Embryonic facial prominence (tissue), 1 donor: ENCODE results near the gene OR10A5.
"Not testable (repeated sequence)": the region's sequence is repeated elsewhere in the genome, so short reads cannot be mapped to it uniquely, and the experiment has no call there.

Source experiments
- DNase-seq: peaks from one replicate; pipeline ENCODE4 v3.0.0-alpha.2; 2016; ENCODE audit errors: extremely low spot score

OR10A5 gene

GRCh38 chr11:6876325-6876724, 30.8 kb downstream of the OR10A5 start, which contains the start of gene OR10A4:
Gene OR10A4 (plus strand): TSS chr11:6876625. CDS start chr11:6876648, 23 bp downstream.
- no peak for DNase-seq

GRCh38 chr11:6876914-6877313, 31.4 kb downstream of the OR10A5 start:
- DNase-seq, result no peak

GRCh38 chr11:6882751-6883150, 37.3 kb downstream of the OR10A5 start:
- DNase-seq, result no peak

GRCh38 chr11:6887711-6888110, 42.2 kb downstream of the OR10A5 start:
- not testable (repeated sequence) for DNase-seq

GRCh38 chr11:6888830-6889229, 43.3 kb downstream of the OR10A5 start:
- DNase-seq, result no peak

GRCh38 chr11:6889835-6890234, 44.4 kb downstream of the OR10A5 start:
- no peak for DNase-seq

- no peak for DNase-seq
Observed at GRCh38 chr11:6892400-6892799, 46.9 kb downstream of the OR10A5 start, which contains the start of gene OR2D2. Gene OR2D2 (minus strand): TSS chr11:6892500. CDS start chr11:6892500, 0 bp downstream.

GRCh38 chr11:6894097-6894496, 48.6 kb downstream of the OR10A5 start:
- DNase-seq, result no peak

- no peak for DNase-seq
Observed at GRCh38 chr11:6895010-6895409, 49.5 kb downstream of the OR10A5 start.
